HG03025 (cell line): ENCODE measurements around the gene FMNL2.
"Not testable (repeated sequence)": the region's sequence is repeated elsewhere in the genome, so short reads cannot be mapped to it uniquely, and the experiment has no call there.

ENCODE experiments used
- ATAC-seq: cut with Tn5 transposase; IDR thresholded peaks from one replicate; pipeline ENCODE4 v1.9.1; 2021; ENCODE audit warnings: mild to moderate bottlenecking, moderate library complexity; ENCODE audit not compliant: unreplicated experiment, low FRiP score

Gene FMNL2

GRCh38 chr2:152370783-152371182 is 35.8 kb downstream of the FMNL2 start:
- no peak for ATAC-seq

DNA sequence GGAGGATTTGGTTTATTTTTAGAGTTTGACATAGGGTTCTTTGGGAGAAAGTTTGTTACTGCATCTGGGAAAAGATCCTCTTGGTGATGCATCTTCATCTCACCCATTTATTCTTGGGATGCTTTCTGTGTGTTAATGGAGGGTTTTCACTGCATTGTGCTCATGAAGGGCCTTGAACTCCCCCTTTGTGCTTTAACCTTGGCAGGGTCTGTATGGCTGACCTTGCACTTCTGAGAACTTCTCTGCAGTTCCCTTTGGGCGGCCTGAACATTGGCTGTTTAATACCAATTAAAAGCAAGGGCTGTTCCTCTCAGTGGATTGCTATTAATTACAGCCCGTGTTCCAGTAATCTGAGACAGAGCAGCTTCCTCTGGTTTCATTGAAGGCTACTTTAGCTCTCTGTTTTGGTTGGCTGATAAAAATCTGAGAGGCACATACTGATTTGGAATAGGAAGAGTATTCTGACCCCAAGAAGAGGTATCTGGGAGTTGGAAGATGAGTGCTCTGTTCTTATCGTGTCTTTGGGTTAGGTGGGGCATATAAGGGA is 37.5 kb downstream of the FMNL2 start:
- ATAC-seq, result no peak

DNA sequence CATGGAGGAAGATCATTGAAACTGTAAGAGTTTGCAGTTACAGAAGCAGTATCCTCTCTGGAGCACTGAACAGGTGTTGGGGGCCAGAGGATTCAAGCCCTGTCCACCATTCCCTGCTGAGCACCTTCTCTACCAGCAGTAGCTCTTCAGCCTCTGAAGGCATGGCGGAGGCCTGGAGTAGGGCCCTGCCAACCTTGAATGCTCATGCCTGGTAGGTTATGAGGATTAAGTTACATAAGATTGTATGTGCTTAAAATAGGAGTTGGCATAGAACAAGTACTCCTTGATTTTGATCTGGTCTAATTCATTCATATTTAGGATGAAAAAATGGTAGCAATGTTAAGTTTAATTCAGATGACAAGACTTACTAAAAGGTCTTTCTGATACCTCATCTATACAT is 40.2 kb downstream of the FMNL2 start:
- ATAC-seq, result no peak

DNA sequence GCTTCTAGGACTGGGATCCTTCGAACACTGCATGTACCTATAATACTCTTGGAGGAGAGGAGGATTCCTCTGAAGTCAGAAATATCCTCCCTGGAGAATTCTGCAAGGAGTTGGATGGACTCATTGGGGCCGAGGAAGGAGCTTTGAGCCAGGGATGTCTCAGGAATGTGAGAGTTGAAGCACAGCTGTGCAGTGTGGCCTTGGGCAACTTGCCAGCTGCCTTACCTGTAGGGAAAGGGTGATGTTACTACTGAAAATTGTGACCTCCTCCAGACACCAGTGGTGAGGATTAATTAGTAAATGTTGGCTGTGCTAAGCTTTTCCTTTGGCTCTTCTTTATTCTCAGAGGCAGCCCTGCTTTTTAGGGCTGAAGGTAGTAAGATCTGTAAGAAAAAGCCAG is 41.4 kb downstream of the FMNL2 start:
- no peak for ATAC-seq

DNA sequence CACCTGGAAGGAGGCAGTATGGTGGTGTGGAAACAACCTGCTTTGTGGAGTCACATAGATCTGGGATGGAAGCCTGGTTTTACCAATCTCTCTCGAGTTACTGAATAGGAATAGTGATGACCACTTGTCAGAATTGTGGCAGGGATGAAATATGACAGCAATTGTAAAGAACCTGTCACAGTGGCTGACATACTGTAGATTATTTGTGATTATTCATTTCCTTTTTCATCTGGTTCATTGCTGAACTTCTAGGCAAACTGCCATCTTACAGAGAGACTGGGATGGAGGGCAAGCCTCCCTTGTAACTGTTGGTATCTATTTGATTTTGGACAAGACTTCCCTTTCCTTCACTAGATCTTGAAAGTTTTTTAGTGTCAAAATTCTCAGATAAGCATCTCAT is 42.0 kb downstream of the FMNL2 start:
- no peak for ATAC-seq

GRCh38 chr2:152379089-152379488 is 44.1 kb downstream of the FMNL2 start:
- no peak for ATAC-seq

- no peak for ATAC-seq
Observed at GRCh38 chr2:152380261-152381055, 45.5 kb downstream of the FMNL2 start.

GRCh38 chr2:152383702-152384101 is 48.7 kb downstream of the FMNL2 start:
- no peak for ATAC-seq

- no peak for ATAC-seq
Observed at GRCh38 chr2:152384992-152385391, 50.0 kb downstream of the FMNL2 start.

- no peak for ATAC-seq
Observed at GRCh38 chr2:152385650-152386049, 50.7 kb downstream of the FMNL2 start.

GRCh38 chr2:152386266-152386665 is 51.3 kb downstream of the FMNL2 start:
- no peak for ATAC-seq

DNA sequence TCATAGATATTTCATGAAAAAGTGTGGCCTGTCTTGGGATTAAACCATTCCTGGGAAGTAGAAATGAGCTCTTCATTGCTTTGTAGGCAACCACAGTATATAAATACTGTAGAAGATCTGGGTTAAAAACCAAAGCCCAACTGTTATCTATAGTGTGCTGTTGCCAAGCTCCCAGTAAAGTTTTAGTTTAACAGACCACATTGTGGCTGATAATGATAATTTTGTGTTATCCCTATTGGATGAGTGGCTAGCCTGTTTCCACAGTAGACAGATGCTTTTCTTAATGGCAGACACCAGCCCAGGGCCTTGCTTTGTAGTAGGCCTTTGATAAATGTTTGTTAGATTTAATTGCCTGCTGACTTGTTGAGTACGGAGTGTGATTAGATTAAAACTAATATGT is 52.1 kb downstream of the FMNL2 start:
- no peak for ATAC-seq

DNA sequence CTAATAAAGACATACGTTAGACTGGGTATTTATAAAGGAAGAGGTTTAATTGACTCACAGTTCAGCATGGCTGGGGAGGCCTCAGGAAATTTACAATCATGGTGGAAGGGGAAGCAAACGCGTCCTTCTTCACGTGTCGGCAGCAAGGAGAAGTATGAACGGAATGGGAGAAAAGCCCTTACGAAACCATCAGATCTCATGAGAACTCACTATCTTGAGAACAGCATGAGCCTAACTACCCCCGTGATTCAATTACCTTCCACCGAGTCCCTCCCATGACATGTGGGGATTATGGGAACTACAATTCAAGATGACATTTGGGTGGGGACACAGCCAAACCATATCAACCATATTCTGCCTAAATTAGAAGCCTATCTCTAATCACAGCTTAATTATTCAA is 53.3 kb downstream of the FMNL2 start:
- ATAC-seq, result not testable (repeated sequence)

- ATAC-seq, result no peak
Observed at GRCh38 chr2:152389483-152389882, 54.5 kb downstream of the FMNL2 start.

GRCh38 chr2:152390837-152391236 is 55.9 kb downstream of the FMNL2 start:
- ATAC-seq, result no peak

DNA sequence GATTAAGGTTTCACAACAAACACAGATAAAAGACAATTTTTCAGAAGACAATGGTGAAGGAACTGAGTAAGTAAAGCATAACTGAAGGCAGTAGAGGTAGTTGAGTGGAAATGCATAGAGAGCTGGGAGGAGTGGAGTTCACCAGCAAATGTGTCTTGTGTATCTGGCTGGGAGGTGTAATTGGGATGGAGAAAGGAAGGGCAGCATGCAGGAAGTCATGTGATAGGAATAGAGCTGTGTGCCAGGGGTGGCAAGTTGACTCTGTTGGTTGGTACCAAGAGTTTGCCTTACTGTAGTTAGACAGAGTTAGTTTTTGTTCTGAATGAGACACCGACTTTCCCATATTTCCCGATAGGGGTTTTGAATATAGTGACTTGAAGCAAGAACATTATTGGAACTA is 56.3 kb downstream of the FMNL2 start:
- ATAC-seq, result no peak

- no peak for ATAC-seq
Observed at GRCh38 chr2:152393377-152393776, 58.4 kb downstream of the FMNL2 start.

- ATAC-seq, result no peak
Observed at GRCh38 chr2:152394326-152394725, 59.4 kb downstream of the FMNL2 start.

- no peak for ATAC-seq
Observed at GRCh38 chr2:152395103-152395502, 60.1 kb downstream of the FMNL2 start.

DNA sequence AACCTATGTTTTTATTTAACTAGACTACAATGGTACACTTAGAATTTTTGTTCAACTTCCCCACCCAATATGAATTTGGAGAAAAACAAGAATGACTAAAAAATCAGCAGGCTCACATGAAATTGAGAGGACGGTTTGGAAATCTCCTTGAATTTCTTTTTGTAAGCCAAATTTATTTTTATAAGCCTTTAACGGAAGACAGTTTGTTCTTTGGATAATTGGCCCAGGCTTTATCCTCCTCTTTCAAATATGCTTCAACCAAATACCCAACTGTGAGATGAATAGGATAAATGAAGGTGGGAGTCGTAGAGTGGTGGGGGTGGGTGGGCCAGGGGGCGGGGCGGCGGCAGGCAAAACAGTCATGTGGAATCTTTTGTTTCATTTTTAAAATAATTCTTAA is 60.6 kb downstream of the FMNL2 start:
- no peak for ATAC-seq

DNA sequence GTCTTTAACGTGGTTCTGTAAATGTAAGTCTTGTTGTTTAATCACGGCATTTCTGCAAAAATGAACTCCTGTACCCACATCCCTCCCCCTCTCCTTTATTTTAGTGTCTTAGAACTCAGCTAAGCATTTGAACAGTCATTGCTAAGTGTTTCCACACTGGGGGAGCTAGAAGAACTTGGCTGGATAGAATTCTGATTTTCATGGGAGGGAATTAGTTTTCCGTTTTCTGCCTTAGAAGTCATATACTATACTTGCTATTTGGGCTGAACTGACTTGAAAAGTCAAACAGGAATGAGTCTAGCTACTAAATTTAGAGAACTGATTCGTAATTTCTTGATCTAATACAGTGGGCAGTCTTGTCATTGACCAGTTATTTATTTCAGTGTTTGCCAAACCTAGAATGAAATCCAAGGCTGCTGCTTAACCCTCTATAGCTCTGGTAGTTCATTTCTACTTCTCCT is 61.1 kb downstream of the FMNL2 start:
- no peak for ATAC-seq

DNA sequence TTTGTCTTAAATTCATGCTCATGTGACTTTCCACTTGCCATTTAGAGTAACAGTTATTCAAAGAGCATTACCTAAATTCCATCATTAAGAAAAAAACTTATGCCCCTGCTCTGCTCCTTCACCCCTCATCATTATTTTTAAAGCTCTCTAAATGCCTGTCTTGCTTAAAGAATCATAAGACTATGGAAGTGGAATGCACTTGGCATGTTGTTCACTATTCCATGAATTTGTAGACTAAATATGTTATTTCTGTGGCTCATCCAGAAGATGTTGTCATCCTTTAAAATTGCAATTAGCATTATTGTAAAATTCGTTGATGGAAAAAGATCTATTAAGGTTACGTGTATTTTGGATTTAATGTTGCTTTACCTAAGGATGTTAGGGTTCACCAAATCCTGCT is 61.8 kb downstream of the FMNL2 start:
- ATAC-seq, result no peak
